ENCODE measurements around the gene CD27.
"Not testable (repeated sequence)": the region's sequence is repeated elsewhere in the genome, so short reads cannot be mapped to it uniquely, and the experiment has no call there.

The CD27 gene

GRCh38 chr12:6470375-6471163 lies 25.8 kb downstream of the CD27 start, which contains the start of gene VAMP1:
VAMP1 (minus strand) TSS chr12:6470677; CDS start chr12:6470531, 146 bp downstream.
- DNase-seq: peak; percentile 98
- in situ Hi-C loops (cut with HindIII; ENCODE audit: low pct_ligation_motif_present, low pct_unique_long_range_greater_than_20kb, low sequenced_read_pairs): no loop called here

- in situ Hi-C loops (cut with HindIII; ENCODE audit: low pct_ligation_motif_present, low pct_unique_long_range_greater_than_20kb, low sequenced_read_pairs): no loop called here
Measured at GRCh38 chr12:6471989-6472360, 27.2 kb downstream of the CD27 start.

GRCh38 chr12:6472491-6472890 lies 27.7 kb downstream of the CD27 start:
- in situ Hi-C loops (cut with HindIII; ENCODE audit: low pct_ligation_motif_present, low pct_unique_long_range_greater_than_20kb, low sequenced_read_pairs): no loop called here
- DNase-seq: no peak

More at GRCh38 chr12:6471989-6472360, 27.2 kb downstream of the CD27 start:
- peak; percentile 22 for DNase-seq

GRCh38 chr12:6475233-6475975 lies 30.6 kb downstream of the CD27 start:
- DNase-seq; in situ Hi-C loops (cut with HindIII; ENCODE audit: low pct_ligation_motif_present, low pct_unique_long_range_greater_than_20kb, low sequenced_read_pairs): not testable (repeated sequence)

GRCh38 chr12:6476489-6476888 lies 31.7 kb downstream of the CD27 start:
- no peak for DNase-seq
- in situ Hi-C loops (cut with HindIII; ENCODE audit: low pct_ligation_motif_present, low pct_unique_long_range_greater_than_20kb, low sequenced_read_pairs): no loop called here

- in situ Hi-C loops (cut with HindIII; ENCODE audit: low pct_ligation_motif_present, low pct_unique_long_range_greater_than_20kb, low sequenced_read_pairs); DNase-seq: not testable (repeated sequence)
Measured at GRCh38 chr12:6477601-6478377, 33.0 kb downstream of the CD27 start.

- in situ Hi-C loops (cut with HindIII; ENCODE audit: low pct_ligation_motif_present, low pct_unique_long_range_greater_than_20kb, low sequenced_read_pairs): no loop called here
- no peak for DNase-seq
Measured at GRCh38 chr12:6478416-6478815, 33.7 kb downstream of the CD27 start.

- in situ Hi-C loops (cut with HindIII; ENCODE audit: low pct_ligation_motif_present, low pct_unique_long_range_greater_than_20kb, low sequenced_read_pairs): no loop called here
- no peak for DNase-seq
Measured at GRCh38 chr12:6488240-6488639, 43.5 kb downstream of the CD27 start.

GRCh38 chr12:6489449-6489848 lies 44.7 kb downstream of the CD27 start:
- DNase-seq: no peak
- in situ Hi-C loops (cut with HindIII; ENCODE audit: low pct_ligation_motif_present, low pct_unique_long_range_greater_than_20kb, low sequenced_read_pairs): no loop called here

- in situ Hi-C loops (cut with HindIII; ENCODE audit: low pct_ligation_motif_present, low pct_unique_long_range_greater_than_20kb, low sequenced_read_pairs); DNase-seq: not testable (repeated sequence)
Measured at GRCh38 chr12:6490673-6491072, 45.9 kb downstream of the CD27 start.

GRCh38 chr12:6492838-6493496 lies 48.2 kb downstream of the CD27 start, which contains the start of gene MRPL51:
MRPL51 (minus strand) TSS chr12:6493262; CDS start chr12:6493136, 126 bp downstream.
- in situ Hi-C loops (cut with HindIII; ENCODE audit: low pct_ligation_motif_present, low pct_unique_long_range_greater_than_20kb, low sequenced_read_pairs): no loop called here
- DNase-seq: peak; percentile 98

- in situ Hi-C loops (cut with HindIII; ENCODE audit: low pct_ligation_motif_present, low pct_unique_long_range_greater_than_20kb, low sequenced_read_pairs): no loop called here
- DNase-seq: peak; percentile 99
Measured at GRCh38 chr12:6493497-6494257, 48.9 kb downstream of the CD27 start, which contains the start of gene NCAPD2. NCAPD2 (plus strand) TSS chr12:6494102; CDS start chr12:6495099, 997 bp downstream.

- in situ Hi-C loops (cut with HindIII; ENCODE audit: low pct_ligation_motif_present, low pct_unique_long_range_greater_than_20kb, low sequenced_read_pairs): no loop called here
- no peak for DNase-seq
Measured at GRCh38 chr12:6494258-6494743, 49.5 kb downstream of the CD27 start.

GRCh38 chr12:6494968-6495367 lies 50.2 kb downstream of the CD27 start:
- no peak for DNase-seq
- in situ Hi-C loops (cut with HindIII; ENCODE audit: low pct_ligation_motif_present, low pct_unique_long_range_greater_than_20kb, low sequenced_read_pairs): no loop called here

- in situ Hi-C loops (cut with HindIII; ENCODE audit: low pct_ligation_motif_present, low pct_unique_long_range_greater_than_20kb, low sequenced_read_pairs); DNase-seq: not testable (repeated sequence)
Measured at GRCh38 chr12:6497291-6497690, 52.5 kb downstream of the CD27 start.

- in situ Hi-C loops (cut with HindIII; ENCODE audit: low pct_ligation_motif_present, low pct_unique_long_range_greater_than_20kb, low sequenced_read_pairs): no loop called here
- no peak for DNase-seq
Measured at GRCh38 chr12:6500466-6500865, 55.7 kb downstream of the CD27 start.

Data from ACHN (cell line).